Right lobe of liver (tissue), 4 donors: ENCODE measurements around the gene DNAAF8.

Experiments used
- CTCF ChIP-seq, 4 donors: fragments of 200-600 bp in 3 of 4; fragments of 450-650 bp in 1 of 4; IDR thresholded peaks; one replicate each; pipeline versions ENCODE4 v1.5.1 to v1.8.0; 2016 to 2022; ENCODE audit warnings: antibody characterized with exemption in 4 of 4, mild to moderate bottlenecking in 2 of 4
- POLR2A ChIP-seq: fragments of 450-650 bp; IDR thresholded peaks from one replicate; pipeline ENCODE4 v1.6.1; 2017; ENCODE audit warnings: antibody characterized with exemption, mild to moderate bottlenecking
- donor health status: DM: no; HTN: no; CAD: no.
- donor health status: DM: no; HTN: no; CAD: no.
- donor health status: DM: no; HTN: yes; CAD: no.

GRCh38 chr16:4729876-4730275, 4.5 kb upstream of the DNAAF8 start:
- TF ChIP-seq CTCF (IDR thresholded peaks at IDR 0.05) (no peak), POLR2A (no peak)
